GM12878 (cell line): ENCODE measurements around the gene IFIT3. TPM values are rescaled to one million over a fixed set of nuclear protein-coding genes. Genes with fewer than 3 reads are reported as not detected.

Experiments
- ATAC-seq: fragments of 200-7000 bp; cut with Tn5 transposase; 3 replicates; pipeline ENCODE4 v1.9.1; 2020; ENCODE audit warnings: mild to moderate bottlenecking, moderate library complexity
- BruUV-seq: library from RNA; stranded (reverse); fragments of 400-500 nt; replicated peaks from 2 replicates; lab custom pipeline; 2021; lab: Mats Ljungman, UMichigan
- CTCF ChIA-PET: fragments of 300-600 bp; sonication (Branson Sonifier 250); formaldehyde crosslinking; extraction: SDS; loops from one replicate; lab custom pipeline; 2021; ENCODE audit warnings: inconsistent platforms; lab: Yijun Ruan, JAX
- POLR2A ChIA-PET: fragments of 350-600 bp; formaldehyde crosslinking; extraction: SDS; loops from one replicate; lab custom pipeline; 2021; ENCODE audit warnings: inconsistent platforms; lab: Charles Lee
- RAD21 ChIA-PET: fragments of 300-600 bp; sonication (Branson Sonifier 250); formaldehyde crosslinking; loops from one replicate; lab custom pipeline; 2023; ENCODE audit warnings: antibody characterized with exemption; ENCODE audit not compliant: unreplicated experiment; lab: Charles Lee
- SMC1A ChIA-PET: fragments of 300-600 bp; sonication (Branson Sonifier 250); formaldehyde crosslinking; loops from one replicate; lab custom pipeline; 2023; ENCODE audit not compliant: unreplicated experiment, uncharacterized antibody; lab: Charles Lee
- DNase-seq: peaks from one replicate; pipeline ENCODE4 v3.0.0-alpha.2; 2011; ENCODE audit warnings: low read depth, low spot score
- FAIRE-seq: peaks from 3 replicates; lab custom pipeline; 2011; peaks lifted over from hg19 to GRCh38; lab: Jason Lieb, UNC
- H2AFZ ChIP-seq: 2 replicates; pipeline ENCODE4 v1.6.0; 2011; ENCODE audit warnings: low read depth, low read length, control low read depth; ENCODE audit not compliant: control insufficient read depth
- H3K27ac ChIP-seq: 2 replicates; pipeline ENCODE4 v1.5.1; 2011; ENCODE audit warnings: control low read depth; ENCODE audit not compliant: control insufficient read depth, insufficient read depth
- H3K27me3 ChIP-seq, 2 experiments: replicated peaks in 1 of 2; 2 replicates each; pipeline versions ENCODE4 v1.6.0 to v1.6.1; 2011; ENCODE audit warnings: low read length in 1 of 2; ENCODE audit not compliant: control insufficient read depth in 2 of 2, insufficient read depth in 2 of 2
- H3K36me3 ChIP-seq, 2 experiments: 2 replicates each; pipeline ENCODE4 v1.5.1; 2011; ENCODE audit warnings: low read length in 1 of 2; ENCODE audit not compliant: control insufficient read depth in 2 of 2, insufficient read depth in 2 of 2
- H3K4me1 ChIP-seq: 2 replicates; pipeline ENCODE4 v1.6.1; 2011; ENCODE audit warnings: mild to moderate bottlenecking, low read length, moderate library complexity, mixed read lengths; ENCODE audit not compliant: control insufficient read depth, insufficient read depth
- H3K4me2 ChIP-seq: 2 replicates; pipeline ENCODE4 v1.6.0; 2011; ENCODE audit warnings: control low read depth; ENCODE audit not compliant: control insufficient read depth, insufficient read depth
- H3K4me3 ChIP-seq: fragments of 200-600 bp; sonication (generic); 2 replicates; pipeline ENCODE4 v1.5.1; 2016
- H3K79me2 ChIP-seq: 2 replicates; pipeline ENCODE4 v1.6.0; 2011; ENCODE audit warnings: low read length; ENCODE audit not compliant: control insufficient read depth, insufficient read depth
- H3K9ac ChIP-seq: 2 replicates; pipeline ENCODE4 v1.8.0; 2011; ENCODE audit warnings: low read length, control low read depth, mixed read lengths; ENCODE audit not compliant: control insufficient read depth, insufficient read depth
- H3K9me3 ChIP-seq: replicated peaks from 3 replicates; pipeline ENCODE4 v1.5.1; 2011; ENCODE audit warnings: mild to moderate bottlenecking, low read length; ENCODE audit not compliant: control insufficient read depth, insufficient read depth
- H4K20me1 ChIP-seq: 2 replicates; pipeline ENCODE4 v1.6.0; 2011; ENCODE audit not compliant: control insufficient read depth, insufficient read depth
- ATF7 ChIP-seq: fragments of 450-650 bp; IDR thresholded peaks from 2 replicates; pipeline ENCODE4 v1.6.1; 2016; ENCODE audit warnings: low read depth, mild to moderate bottlenecking
- CREB1 ChIP-seq: IDR thresholded peaks from 2 replicates; pipeline ENCODE4 v1.6.1; 2012; ENCODE audit warnings: low read depth, mild to moderate bottlenecking, inconsistent platforms
- CREM ChIP-seq: IDR thresholded peaks from 2 replicates; pipeline ENCODE4 v1.6.1; 2014; ENCODE audit warnings: antibody characterized with exemption, low read depth
- EP300 ChIP-seq, 2 experiments: fragments of 150-350 bp in 1 of 2; IDR thresholded peaks; 2 replicates each; pipeline ENCODE4 v1.6.1; 2011 to 2012; ENCODE audit warnings: low read depth in 2 of 2, low read length in 2 of 2, borderline replicate concordance in 1 of 2, improper control_type of control experiment in 1 of 2, inconsistent platforms in 1 of 2; ENCODE audit not compliant: control insufficient read depth in 1 of 2
- IKZF2 ChIP-seq, 2 experiments: fragments of 450-650 bp; IDR thresholded peaks; 2 replicates each; pipeline ENCODE4 v1.6.1; 2017; ENCODE audit warnings: mild to moderate bottlenecking in 2 of 2, moderate library complexity in 2 of 2
- MEF2B ChIP-seq: fragments of 450-650 bp; IDR thresholded peaks from 2 replicates; pipeline ENCODE4 v1.6.1; 2018; ENCODE audit warnings: mild to moderate bottlenecking, moderate library complexity; ENCODE audit not compliant: partially characterized antibody, poor library complexity, severe bottlenecking
- MTA2 ChIP-seq: fragments of 450-650 bp; IDR thresholded peaks from 2 replicates; pipeline ENCODE4 v1.6.1; 2016; ENCODE audit warnings: low read depth, mild to moderate bottlenecking, moderate library complexity
- SREBF2 ChIP-seq: IDR thresholded peaks from 2 replicates; pipeline ENCODE4 v1.6.1; 2012; ENCODE audit warnings: mild to moderate bottlenecking, low read length
- TCF12 ChIP-seq: IDR thresholded peaks from 2 replicates; pipeline ENCODE4 v1.6.1; 2011; ENCODE audit warnings: low read depth, mild to moderate bottlenecking, low read length
- ZNF384 ChIP-seq: IDR thresholded peaks from 2 replicates; pipeline ENCODE4 v1.6.1; 2012; ENCODE audit warnings: low read depth, mild to moderate bottlenecking, low read length, improper control_type of control experiment, borderline replicate concordance
- WGBS: methylation state at CpG from one replicate; pipeline ENCODE4 v1.1.6; 2016; ENCODE audit warnings: low lambda C conversion rate; ENCODE audit not compliant: insufficient replicate concordance, insufficient coverage; ENCODE audit errors: missing lambda C conversion rate; 5-methylcytosine and 5-hydroxymethylcytosine counted together
- in situ Hi-C: fragments of 300-500 bp; cut with MboI; formaldehyde crosslinking; loops from 9 replicates; pipeline ENCODE4 v1.14.3; 2018; ENCODE audit warnings: mixed read lengths
- intact Hi-C: fragments of 100-400 bp; cut with micrococcal nuclease; formaldehyde crosslinking; loops from one replicate; pipeline ENCODE4 v1.14.2; 2022; ENCODE audit not compliant: unreplicated experiment
- polyA plus RNA-seq, 11 experiments: library from polyadenylated mRNA; depleted of rRNA in 4 of 11; unstranded in 6 of 11; stranded (reverse) in 5 of 11; fragments of >200 nt; fragmentation: Nextera tagmentation in 4 of 11; fragmentation: Illumina TruSeq in 1 of 11; extraction: Ambion mirVana in 4 of 11; extraction: Trizol in 1 of 11; gene quantifications; 1 replicate in 1 of 11; 2 replicates in 10 of 11; pipeline versions ENCODE4 v1.2.1 to v1.2.3, GENCODE V29; 2011 to 2016; ENCODE audit warnings: inconsistent platforms in 2 of 11, missing spikeins in 2 of 11, low read depth in 1 of 11
- total RNA-seq, 4 experiments: library from RNA; depleted of rRNA in 3 of 4; stranded (reverse); fragments of >200 nt in 3 of 4; fragmentation: Illumina TruSeq in 1 of 4; extraction: Trizol in 1 of 4; gene quantifications; 2 replicates each; pipeline versions ENCODE4 v1.2.1 to v1.2.3, GENCODE V29; 2013 to 2021
- TF ChIP-seq, protein P1 (sequence below): fragments of 450-650 bp; IDR thresholded peaks from 2 replicates; pipeline ENCODE4 v1.6.1; 2016; ENCODE audit warnings: mild to moderate bottlenecking
- TF ChIP-seq, protein P2 (sequence below): IDR thresholded peaks from 2 replicates; pipeline ENCODE4 v1.6.1; 2011; ENCODE audit warnings: low read depth, low read length, improper control_type of control experiment, borderline replicate concordance
- TF ChIP-seq, protein P3 (sequence below): IDR thresholded peaks from 2 replicates; pipeline ENCODE4 v1.6.1; 2012; ENCODE audit warnings: low read depth, low read length, improper control_type of control experiment
- TF ChIP-seq, protein P4 (sequence below): fragments of 450-650 bp; IDR thresholded peaks from 2 replicates; pipeline ENCODE4 v1.6.1; 2017; ENCODE audit warnings: mild to moderate bottlenecking, low read depth, inconsistent platforms; ENCODE audit not compliant: poor library complexity, severe bottlenecking
- TF ChIP-seq, protein P5 (sequence below): fragments of 450-650 bp; IDR thresholded peaks from 2 replicates; pipeline ENCODE4 v1.6.1; 2018; ENCODE audit warnings: borderline replicate concordance, mild to moderate bottlenecking; ENCODE audit not compliant: partially characterized antibody

The IFIT3 gene
- total and polyA plus RNA-seq, 10 of the 15 experiments (the other 5 are each of a cell fraction or from before 2014, with no cell fraction given), result 27.0 to 70.2 (median 51.1) TPM

DNA sequence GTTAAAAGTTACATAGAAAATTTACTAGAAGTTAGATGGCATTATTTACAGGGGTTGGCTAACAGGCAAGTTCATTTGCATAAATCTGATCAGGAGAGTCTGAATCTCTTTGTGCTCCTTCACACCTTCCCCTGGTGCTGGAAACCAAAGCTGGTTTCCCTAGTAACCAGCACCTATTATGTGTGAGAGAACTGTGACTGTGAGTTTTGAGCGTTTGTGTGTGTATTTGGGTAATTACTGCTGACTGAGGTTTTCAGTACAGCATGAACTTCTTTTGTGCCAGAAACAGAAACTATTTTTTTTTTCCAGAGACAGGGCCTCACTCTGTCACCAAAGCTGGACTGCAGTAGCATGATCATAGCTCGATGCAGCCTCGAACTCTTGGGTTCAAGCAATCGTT lies 39.7 kb downstream of the IFIT3 start:
- Histone ChIP-seq H3K79me2 (no peaks in the 10 kb centered on the region), H3K4me1 (peaks cover 30% of the 10 kb centered on the region), H3K27ac (peak overlapping the region; percentile 62), H3K4me2 (peak overlapping the region; percentile 44), H2AFZ (no peak overlapping the region; the same call in 1 of the 2 replicates), H3K27me3 (no peaks in the 10 kb centered on the region), H4K20me1 (no peaks in the 10 kb centered on the region), H3K4me3 (no peak overlapping the region), H3K36me3 (no peaks in the 10 kb centered on the region), H3K9ac (no peak overlapping the region), H3K9me3 (no peaks in the 10 kb centered on the region)
- SMC1A ChIA-PET, result interaction anchor here (0.7 to 6.8 kb wide), 27 partner anchors 8 to 467 kb away, joined by 3 to 98 read pairs (median 20); partner anchors contain the start of genes IFIT1, IFIT1B, IFIT2 and IFIT5
- in situ Hi-C loops, result no loop called here
- POLR2A ChIA-PET, result interaction anchor here (1.2 to 2.9 kb wide), 9 partner anchors 15 to 73 kb away, joined by 3 to 9 read pairs (median 5); partner anchors contain the start of genes IFIT1, IFIT3 and IFIT5
- CTCF ChIA-PET, result interaction anchor here (0.7 to 5.9 kb wide), 28 partner anchors 8 to 433 kb away, joined by 3 to 97 read pairs (median 15); partner anchors contain the start of genes IFIT1, IFIT2 and IFIT5
- 65% methylated on average over 4 of the region's 4 CpGs for WGBS
- RAD21 ChIA-PET, result interaction anchor here (0.8 to 3.9 kb wide), 18 partner anchors 14 to 199 kb away, joined by 3 to 68 read pairs (median 14); partner anchors contain the start of genes IFIT1, IFIT2, IFIT3 and IFIT5
- intact Hi-C loops, result loop anchor here (5.0 kb wide), 1 partner anchor 195 kb away; no protein-coding TSS in a partner anchor
- ATAC-seq, result peak; percentile 90
- peak; percentile 92 for DNase-seq
- no TSS peak for BruUV-seq
- peak; percentile 92 for FAIRE-seq
- TF ChIP-seq SREBF2, result no peak
- TF ChIP-seq, protein P1, sequence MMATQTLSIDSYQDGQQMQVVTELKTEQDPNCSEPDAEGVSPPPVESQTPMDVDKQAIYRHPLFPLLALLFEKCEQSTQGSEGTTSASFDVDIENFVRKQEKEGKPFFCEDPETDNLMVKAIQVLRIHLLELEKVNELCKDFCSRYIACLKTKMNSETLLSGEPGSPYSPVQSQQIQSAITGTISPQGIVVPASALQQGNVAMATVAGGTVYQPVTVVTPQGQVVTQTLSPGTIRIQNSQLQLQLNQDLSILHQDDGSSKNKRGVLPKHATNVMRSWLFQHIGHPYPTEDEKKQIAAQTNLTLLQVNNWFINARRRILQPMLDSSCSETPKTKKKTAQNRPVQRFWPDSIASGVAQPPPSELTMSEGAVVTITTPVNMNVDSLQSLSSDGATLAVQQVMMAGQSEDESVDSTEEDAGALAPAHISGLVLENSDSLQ, result 0 out of 2 replicates have a peak, but pooled peaks have one; percentile 16
- TF ChIP-seq, protein P2, sequence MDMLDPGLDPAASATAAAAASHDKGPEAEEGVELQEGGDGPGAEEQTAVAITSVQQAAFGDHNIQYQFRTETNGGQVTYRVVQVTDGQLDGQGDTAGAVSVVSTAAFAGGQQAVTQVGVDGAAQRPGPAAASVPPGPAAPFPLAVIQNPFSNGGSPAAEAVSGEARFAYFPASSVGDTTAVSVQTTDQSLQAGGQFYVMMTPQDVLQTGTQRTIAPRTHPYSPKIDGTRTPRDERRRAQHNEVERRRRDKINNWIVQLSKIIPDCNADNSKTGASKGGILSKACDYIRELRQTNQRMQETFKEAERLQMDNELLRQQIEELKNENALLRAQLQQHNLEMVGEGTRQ, result no peak
- TF ChIP-seq, protein P3, sequence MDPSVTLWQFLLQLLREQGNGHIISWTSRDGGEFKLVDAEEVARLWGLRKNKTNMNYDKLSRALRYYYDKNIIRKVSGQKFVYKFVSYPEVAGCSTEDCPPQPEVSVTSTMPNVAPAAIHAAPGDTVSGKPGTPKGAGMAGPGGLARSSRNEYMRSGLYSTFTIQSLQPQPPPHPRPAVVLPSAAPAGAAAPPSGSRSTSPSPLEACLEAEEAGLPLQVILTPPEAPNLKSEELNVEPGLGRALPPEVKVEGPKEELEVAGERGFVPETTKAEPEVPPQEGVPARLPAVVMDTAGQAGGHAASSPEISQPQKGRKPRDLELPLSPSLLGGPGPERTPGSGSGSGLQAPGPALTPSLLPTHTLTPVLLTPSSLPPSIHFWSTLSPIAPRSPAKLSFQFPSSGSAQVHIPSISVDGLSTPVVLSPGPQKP, result no peak
- TF ChIP-seq ZNF384, result peak; percentile 90
- TF ChIP-seq EP300 (IDR thresholded peaks at IDR 0.05; ENCODE audit: borderline replicate concordance in 1 of 2, control insufficient read depth in 1 of 2, low read depth in 2 of 2, low read length in 2 of 2), result peak; percentile 35 to 58; a peak in 1 of 4 replicates
- TF ChIP-seq, protein P4, sequence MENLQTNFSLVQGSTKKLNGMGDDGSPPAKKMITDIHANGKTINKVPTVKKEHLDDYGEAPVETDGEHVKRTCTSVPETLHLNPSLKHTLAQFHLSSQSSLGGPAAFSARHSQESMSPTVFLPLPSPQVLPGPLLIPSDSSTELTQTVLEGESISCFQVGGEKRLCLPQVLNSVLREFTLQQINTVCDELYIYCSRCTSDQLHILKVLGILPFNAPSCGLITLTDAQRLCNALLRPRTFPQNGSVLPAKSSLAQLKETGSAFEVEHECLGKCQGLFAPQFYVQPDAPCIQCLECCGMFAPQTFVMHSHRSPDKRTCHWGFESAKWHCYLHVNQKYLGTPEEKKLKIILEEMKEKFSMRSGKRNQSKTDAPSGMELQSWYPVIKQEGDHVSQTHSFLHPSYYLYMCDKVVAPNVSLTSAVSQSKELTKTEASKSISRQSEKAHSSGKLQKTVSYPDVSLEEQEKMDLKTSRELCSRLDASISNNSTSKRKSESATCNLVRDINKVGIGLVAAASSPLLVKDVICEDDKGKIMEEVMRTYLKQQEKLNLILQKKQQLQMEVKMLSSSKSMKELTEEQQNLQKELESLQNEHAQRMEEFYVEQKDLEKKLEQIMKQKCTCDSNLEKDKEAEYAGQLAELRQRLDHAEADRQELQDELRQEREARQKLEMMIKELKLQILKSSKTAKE, result peak; percentile 79
- TF ChIP-seq, protein P5, sequence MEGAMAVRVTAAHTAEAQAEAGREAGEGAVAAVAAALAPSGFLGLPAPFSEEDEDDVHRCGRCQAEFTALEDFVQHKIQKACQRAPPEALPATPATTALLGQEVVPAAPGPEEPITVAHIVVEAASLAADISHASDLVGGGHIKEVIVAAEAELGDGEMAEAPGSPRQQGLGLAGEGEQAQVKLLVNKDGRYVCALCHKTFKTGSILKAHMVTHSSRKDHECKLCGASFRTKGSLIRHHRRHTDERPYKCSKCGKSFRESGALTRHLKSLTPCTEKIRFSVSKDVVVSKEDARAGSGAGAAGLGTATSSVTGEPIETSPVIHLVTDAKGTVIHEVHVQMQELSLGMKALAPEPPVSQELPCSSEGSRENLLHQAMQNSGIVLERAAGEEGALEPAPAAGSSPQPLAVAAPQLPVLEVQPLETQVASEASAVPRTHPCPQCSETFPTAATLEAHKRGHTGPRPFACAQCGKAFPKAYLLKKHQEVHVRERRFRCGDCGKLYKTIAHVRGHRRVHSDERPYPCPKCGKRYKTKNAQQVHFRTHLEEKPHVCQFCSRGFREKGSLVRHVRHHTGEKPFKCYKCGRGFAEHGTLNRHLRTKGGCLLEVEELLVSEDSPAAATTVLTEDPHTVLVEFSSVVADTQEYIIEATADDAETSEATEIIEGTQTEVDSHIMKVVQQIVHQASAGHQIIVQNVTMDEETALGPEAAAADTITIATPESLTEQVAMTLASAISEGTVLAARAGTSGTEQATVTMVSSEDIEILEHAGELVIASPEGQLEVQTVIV, result peak; percentile 67
- no peak for TF ChIP-seq TCF12
- peak; percentile 88 for TF ChIP-seq MTA2
- TF ChIP-seq MEF2B, result peak; percentile 52
- peak; percentile 46 to 70; a peak in 3 of 4 replicates for TF ChIP-seq IKZF2 (IDR thresholded peaks at IDR 0.05)
- TF ChIP-seq CREM, result no peak
- peak; percentile 76 for TF ChIP-seq ATF7
- no peak for TF ChIP-seq CREB1
